Neural cell (in vitro differentiated cells): ENCODE results near the gene FBLN7. TPM values are rescaled to one million over a fixed set of nuclear protein-coding genes. Genes with fewer than 3 reads are reported as not detected.

ENCODE experiments used
- H2AFZ ChIP-seq: fragments of 200-600, 300-800 bp; sonication (generic), shearing (Covaris generic); 2 replicates; pipeline ENCODE4 v1.6.0; 2014; ENCODE audit warnings: low read depth, mild to moderate bottlenecking, antibody characterized with exemption, low read length, moderate library complexity
- H3F3A ChIP-seq: fragments of 200-600 bp; shearing (Covaris generic); 2 replicates; pipeline ENCODE4 v1.6.1; 2016; ENCODE audit warnings: mild to moderate bottlenecking, moderate library complexity, mixed read lengths, antibody characterized with exemption, low read length; ENCODE audit not compliant: insufficient read depth, poor library complexity, severe bottlenecking
- H3K27ac ChIP-seq: fragments of 200-600, 300-800 bp; sonication (generic), shearing (Covaris generic); 2 replicates; pipeline ENCODE4 v1.5.1; 2014; ENCODE audit warnings: mild to moderate bottlenecking, low read length, moderate library complexity
- H3K27me3 ChIP-seq: fragments of 300-800, 200-600 bp; sonication (generic), shearing (Covaris generic); 2 replicates; pipeline ENCODE4 v1.6.0; 2014; ENCODE audit warnings: mild to moderate bottlenecking, low read depth, low read length, moderate library complexity; ENCODE audit not compliant: insufficient read depth
- H3K36me3 ChIP-seq: fragments of 300-800, 200-600 bp; sonication (generic), shearing (Covaris generic); 2 replicates; pipeline ENCODE4 v1.5.1; 2014; ENCODE audit warnings: mild to moderate bottlenecking, antibody characterized with exemption, low read length, moderate library complexity; ENCODE audit not compliant: insufficient read depth
- H3K4me2 ChIP-seq: fragments of 300-800, 200-600 bp; sonication (generic), shearing (Covaris generic); 2 replicates; pipeline ENCODE4 v1.6.0; 2014; ENCODE audit warnings: mild to moderate bottlenecking, low read length
- H3K4me3 ChIP-seq: fragments of 300-800, 200-600 bp; sonication (generic), shearing (Covaris generic); 2 replicates; pipeline ENCODE4 v1.5.1; 2014; ENCODE audit warnings: mild to moderate bottlenecking, low read length, moderate library complexity
- H3K79me2 ChIP-seq: fragments of 200-600 bp; shearing (Covaris generic); replicated peaks from 2 replicates; pipeline ENCODE4 v1.6.0; 2014; ENCODE audit warnings: mild to moderate bottlenecking, low read length, moderate library complexity; ENCODE audit not compliant: insufficient read depth
- H3K9ac ChIP-seq: fragments of 300-800, 200-600 bp; sonication (generic), shearing (Covaris generic); 2 replicates; pipeline ENCODE4 v1.6.1; 2016; ENCODE audit warnings: mild to moderate bottlenecking, low read length, mixed read lengths
- H3K9me2 ChIP-seq: fragments of 200-600 bp; shearing (Covaris generic); 2 replicates; pipeline ENCODE4 v1.6.1; 2016; ENCODE audit warnings: mild to moderate bottlenecking, low read length, mixed read lengths; ENCODE audit not compliant: insufficient read depth
- H3K9me3 ChIP-seq: fragments of 200-600, 300-800 bp; sonication (generic), shearing (Covaris generic); 2 replicates; pipeline ENCODE4 v1.6.1; 2016; ENCODE audit warnings: mild to moderate bottlenecking, mixed run types, low read length, moderate library complexity, mixed read lengths
- H4K20me1 ChIP-seq: fragments of 200-600 bp; shearing (Covaris generic); 2 replicates; pipeline ENCODE4 v1.6.1; 2016; ENCODE audit warnings: mild to moderate bottlenecking, mixed run types; ENCODE audit not compliant: insufficient read depth
- EP300 ChIP-seq: fragments of 450-650 bp; conservative IDR thresholded peaks from 2 replicates; pipeline ENCODE4 v1.6.1; 2014; ENCODE audit warnings: antibody characterized with exemption, mild to moderate bottlenecking, moderate library complexity; ENCODE audit not compliant: poor library complexity, severe bottlenecking
- EZH2 ChIP-seq: fragments of 200-600, 300-800 bp; shearing (Covaris generic), sonication (generic); IDR thresholded peaks from 2 replicates; pipeline ENCODE4 v1.6.1; 2014; ENCODE audit warnings: antibody characterized with exemption, low read length, borderline replicate concordance, mild to moderate bottlenecking; ENCODE audit not compliant: insufficient read depth, poor library complexity, severe bottlenecking
- MXI1 ChIP-seq: fragments of 450-650 bp; conservative IDR thresholded peaks from 2 replicates; pipeline ENCODE4 v1.6.1; 2014; ENCODE audit warnings: antibody characterized with exemption, mild to moderate bottlenecking; ENCODE audit not compliant: poor library complexity, severe bottlenecking
- POLR2AphosphoS5 ChIP-seq: IDR thresholded peaks from 2 replicates; pipeline ENCODE4 v1.6.1; 2012
- RAD21 ChIP-seq: fragments of 450-650 bp; conservative IDR thresholded peaks from 2 replicates; pipeline ENCODE4 v1.6.1; 2014; ENCODE audit warnings: antibody characterized with exemption, mild to moderate bottlenecking, moderate library complexity
- SMC3 ChIP-seq: fragments of 450-650 bp; conservative IDR thresholded peaks from 2 replicates; pipeline ENCODE4 v1.6.1; 2014; ENCODE audit warnings: antibody characterized with exemption, mild to moderate bottlenecking, moderate library complexity; ENCODE audit not compliant: poor library complexity
- TAF1 ChIP-seq: IDR thresholded peaks from 2 replicates; pipeline ENCODE4 v1.6.1; 2012; ENCODE audit warnings: low read depth
- polyA plus RNA-seq: library from polyadenylated mRNA; depleted of rRNA; stranded (reverse); fragments of >200 nt; gene quantifications from 2 replicates; pipeline ENCODE4 v1.2.3, GENCODE V29; 2014
- TF ChIP-seq, protein P1 (sequence below): fragments of 450-650 bp; IDR thresholded peaks from 2 replicates; pipeline ENCODE4 v1.5.1; 2014; ENCODE audit warnings: antibody characterized with exemption, mild to moderate bottlenecking, moderate library complexity; ENCODE audit not compliant: poor library complexity, severe bottlenecking
- TF ChIP-seq, protein P2 (sequence below): IDR thresholded peaks from 2 replicates; pipeline ENCODE4 v1.6.1; 2012; ENCODE audit warnings: borderline replicate concordance

The FBLN7 gene
- polyA plus RNA-seq, 1 donor from 2014 or later: not detected

DNA sequence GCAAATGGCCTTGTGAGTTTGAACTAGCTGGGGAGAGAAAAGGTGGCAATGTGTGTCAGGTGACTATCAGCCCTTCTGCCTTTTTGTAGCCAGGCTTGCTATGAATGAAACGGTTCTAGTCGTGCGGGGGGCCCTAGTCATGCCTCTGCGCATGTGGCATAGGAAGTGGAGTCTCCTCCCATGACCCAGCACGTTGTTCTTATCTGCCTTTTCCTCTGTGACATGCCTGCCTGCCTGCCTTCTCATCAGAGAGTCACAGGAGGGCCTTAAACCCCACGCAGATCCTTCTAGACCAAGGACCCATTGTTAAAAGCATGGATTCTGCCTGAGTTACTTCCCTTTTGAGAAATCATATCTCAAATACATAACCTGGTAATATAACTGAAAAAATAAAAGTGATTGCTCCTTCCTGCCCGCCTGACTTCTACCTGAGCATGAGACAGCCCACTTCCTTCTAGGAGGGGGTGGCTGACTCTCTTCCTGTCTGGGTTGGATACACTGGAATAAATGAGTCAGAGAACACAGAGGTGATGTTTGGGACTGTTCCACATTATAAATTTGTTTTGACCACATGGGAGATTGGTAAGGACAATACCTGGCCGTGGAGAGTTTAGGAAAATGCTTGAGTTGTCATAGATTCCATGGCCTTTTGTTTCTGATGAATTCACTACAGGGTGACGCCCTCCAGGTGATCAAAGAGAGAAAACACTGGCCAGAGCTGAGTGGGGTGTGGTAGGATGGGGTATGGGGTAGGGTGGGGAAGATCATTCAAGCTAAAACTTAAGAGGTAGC, 49.8 kb downstream of the FBLN7 start:
- Histone ChIP-seq H2AFZ (no peak overlapping the region), H3F3A (no peaks in the 10 kb centered on the region), H3K9me2 (no peaks in the 10 kb centered on the region), H3K9me3 (no peaks in the 10 kb centered on the region), H3K36me3 (no peaks in the 10 kb centered on the region), H4K20me1 (no peaks in the 10 kb centered on the region), H3K27ac (no peak overlapping the region), H3K4me3 (no peak overlapping the region), H3K4me2 (no peak overlapping the region), H3K27me3 (no peaks in the 10 kb centered on the region), H3K9ac (no peak overlapping the region), H3K79me2 (no peaks in the 10 kb centered on the region)
- TF ChIP-seq, protein P1, sequence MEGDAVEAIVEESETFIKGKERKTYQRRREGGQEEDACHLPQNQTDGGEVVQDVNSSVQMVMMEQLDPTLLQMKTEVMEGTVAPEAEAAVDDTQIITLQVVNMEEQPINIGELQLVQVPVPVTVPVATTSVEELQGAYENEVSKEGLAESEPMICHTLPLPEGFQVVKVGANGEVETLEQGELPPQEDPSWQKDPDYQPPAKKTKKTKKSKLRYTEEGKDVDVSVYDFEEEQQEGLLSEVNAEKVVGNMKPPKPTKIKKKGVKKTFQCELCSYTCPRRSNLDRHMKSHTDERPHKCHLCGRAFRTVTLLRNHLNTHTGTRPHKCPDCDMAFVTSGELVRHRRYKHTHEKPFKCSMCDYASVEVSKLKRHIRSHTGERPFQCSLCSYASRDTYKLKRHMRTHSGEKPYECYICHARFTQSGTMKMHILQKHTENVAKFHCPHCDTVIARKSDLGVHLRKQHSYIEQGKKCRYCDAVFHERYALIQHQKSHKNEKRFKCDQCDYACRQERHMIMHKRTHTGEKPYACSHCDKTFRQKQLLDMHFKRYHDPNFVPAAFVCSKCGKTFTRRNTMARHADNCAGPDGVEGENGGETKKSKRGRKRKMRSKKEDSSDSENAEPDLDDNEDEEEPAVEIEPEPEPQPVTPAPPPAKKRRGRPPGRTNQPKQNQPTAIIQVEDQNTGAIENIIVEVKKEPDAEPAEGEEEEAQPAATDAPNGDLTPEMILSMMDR: no peak
- TF ChIP-seq EZH2 (no peak), EP300 (no peak), RAD21 (no peak), MXI1 (no peak), TAF1 (no peak), POLR2AphosphoS5 (no peak), SMC3 (no peak)
- TF ChIP-seq, protein P2, sequence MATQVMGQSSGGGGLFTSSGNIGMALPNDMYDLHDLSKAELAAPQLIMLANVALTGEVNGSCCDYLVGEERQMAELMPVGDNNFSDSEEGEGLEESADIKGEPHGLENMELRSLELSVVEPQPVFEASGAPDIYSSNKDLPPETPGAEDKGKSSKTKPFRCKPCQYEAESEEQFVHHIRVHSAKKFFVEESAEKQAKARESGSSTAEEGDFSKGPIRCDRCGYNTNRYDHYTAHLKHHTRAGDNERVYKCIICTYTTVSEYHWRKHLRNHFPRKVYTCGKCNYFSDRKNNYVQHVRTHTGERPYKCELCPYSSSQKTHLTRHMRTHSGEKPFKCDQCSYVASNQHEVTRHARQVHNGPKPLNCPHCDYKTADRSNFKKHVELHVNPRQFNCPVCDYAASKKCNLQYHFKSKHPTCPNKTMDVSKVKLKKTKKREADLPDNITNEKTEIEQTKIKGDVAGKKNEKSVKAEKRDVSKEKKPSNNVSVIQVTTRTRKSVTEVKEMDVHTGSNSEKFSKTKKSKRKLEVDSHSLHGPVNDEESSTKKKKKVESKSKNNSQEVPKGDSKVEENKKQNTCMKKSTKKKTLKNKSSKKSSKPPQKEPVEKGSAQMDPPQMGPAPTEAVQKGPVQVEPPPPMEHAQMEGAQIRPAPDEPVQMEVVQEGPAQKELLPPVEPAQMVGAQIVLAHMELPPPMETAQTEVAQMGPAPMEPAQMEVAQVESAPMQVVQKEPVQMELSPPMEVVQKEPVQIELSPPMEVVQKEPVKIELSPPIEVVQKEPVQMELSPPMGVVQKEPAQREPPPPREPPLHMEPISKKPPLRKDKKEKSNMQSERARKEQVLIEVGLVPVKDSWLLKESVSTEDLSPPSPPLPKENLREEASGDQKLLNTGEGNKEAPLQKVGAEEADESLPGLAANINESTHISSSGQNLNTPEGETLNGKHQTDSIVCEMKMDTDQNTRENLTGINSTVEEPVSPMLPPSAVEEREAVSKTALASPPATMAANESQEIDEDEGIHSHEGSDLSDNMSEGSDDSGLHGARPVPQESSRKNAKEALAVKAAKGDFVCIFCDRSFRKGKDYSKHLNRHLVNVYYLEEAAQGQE: no peak

GRCh38 chr2:112189001-112189556, 50.9 kb downstream of the FBLN7 start:
- TF ChIP-seq TAF1 (no peak), EZH2 (no peak), POLR2AphosphoS5 (no peak), MXI1 (no peak), EP300 (no peak), RAD21 (no peak), SMC3 (no peak)
- TF ChIP-seq, protein P1: no peak
- TF ChIP-seq, protein P2: no peak
- Histone ChIP-seq H3K4me3 (no peak overlapping the region), H2AFZ (no peak overlapping the region), H3K9ac (no peak overlapping the region), H3K27ac (no peak overlapping the region), H3F3A (no peaks in the 10 kb centered on the region), H3K9me2 (no peaks in the 10 kb centered on the region), H3K9me3 (no peaks in the 10 kb centered on the region), H3K79me2 (no peaks in the 10 kb centered on the region), H4K20me1 (no peaks in the 10 kb centered on the region), H3K27me3 (no peaks in the 10 kb centered on the region), H3K4me2 (no peak overlapping the region), H3K36me3 (no peaks in the 10 kb centered on the region)
